ENCODE data around the gene SPTBN2. TPM values are rescaled to one million over a fixed set of nuclear protein-coding genes. Genes with fewer than 3 reads are reported as not detected.
"Not testable (repeated sequence)": the region's sequence is repeated elsewhere in the genome, so short reads cannot be mapped to it uniquely, and the experiment has no call there.

The SPTBN2 gene
- polyA plus RNA-seq, 3 donors, result 51.2 to 65.8 (median 52.4) TPM

DNA sequence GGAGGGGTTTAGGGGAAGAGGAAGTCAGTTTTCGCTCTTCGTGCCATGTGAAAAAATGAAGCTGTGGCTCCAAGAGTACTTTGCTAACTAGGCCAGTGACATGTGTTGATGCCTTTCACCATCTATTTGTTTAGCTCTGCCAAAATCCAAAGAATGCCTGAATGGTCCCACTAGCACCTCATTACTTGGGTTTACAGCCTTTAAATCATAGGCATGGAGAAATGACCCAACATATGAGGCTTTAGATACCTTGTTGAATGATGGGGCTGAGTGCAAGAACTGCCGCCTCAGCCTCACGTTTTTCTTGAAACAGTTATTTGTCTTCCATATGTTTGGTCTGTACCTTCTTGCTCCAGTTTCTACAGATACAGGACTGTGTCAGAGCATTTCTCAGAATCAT, 82.2 kb downstream of the SPTBN2 start:
- no peak for DNase-seq (ENCODE audit: low read depth in 3 of 3, low spot score in 2 of 3)

DNA sequence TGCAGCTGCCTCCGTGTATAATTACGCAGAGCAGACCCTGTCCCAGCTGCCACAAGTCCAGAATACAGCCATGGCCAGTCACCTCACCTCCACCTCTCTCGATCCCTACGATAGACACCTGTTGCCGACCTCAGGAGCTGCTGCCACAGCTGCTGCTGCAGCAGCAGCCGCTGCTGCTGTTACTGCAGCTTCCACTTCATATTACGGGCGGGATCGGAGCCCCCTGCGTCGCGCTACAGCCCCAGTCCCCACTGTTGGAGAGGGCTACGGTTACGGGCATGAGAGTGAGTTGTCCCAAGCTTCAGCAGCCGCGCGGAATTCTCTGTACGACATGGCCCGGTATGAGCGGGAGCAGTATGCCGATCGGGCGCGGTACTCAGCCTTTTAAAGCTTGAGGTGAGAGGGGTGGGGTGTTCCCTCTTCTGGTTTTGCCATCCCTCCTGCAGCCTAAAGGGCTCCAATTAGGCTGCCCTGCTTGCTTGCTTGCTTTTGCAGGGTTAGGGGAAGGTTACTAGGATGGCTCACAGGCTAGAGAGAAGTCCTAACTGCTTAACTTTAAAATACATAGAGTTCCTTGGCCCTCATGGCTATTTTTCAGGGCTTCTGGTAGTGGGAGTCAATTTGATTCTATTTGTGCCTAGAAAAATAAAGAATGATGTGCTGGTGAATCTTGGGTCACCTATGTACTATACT, 85.1 kb downstream of the SPTBN2 start:
- DNase-seq (ENCODE audit: low read depth in 3 of 3, low spot score in 2 of 3), result no peak

DNA sequence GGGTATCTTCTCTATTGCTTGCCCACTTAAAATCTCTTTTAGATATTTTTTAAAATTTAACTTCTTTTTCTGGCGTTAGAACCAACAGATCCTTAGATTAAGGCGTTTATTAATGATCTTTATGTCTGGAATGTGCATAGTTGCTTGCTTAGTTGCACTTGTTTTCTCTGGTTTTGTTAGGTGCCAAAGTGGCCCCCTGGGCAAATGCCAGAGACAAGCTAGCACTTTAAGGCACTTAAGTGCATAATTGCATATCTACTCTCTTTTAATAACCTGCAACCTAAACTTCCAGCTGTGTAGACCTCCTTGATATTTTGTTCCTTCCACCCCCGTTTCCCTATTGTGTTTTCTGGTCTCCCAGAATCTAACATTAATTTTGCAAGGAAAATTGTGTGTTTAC, 87.2 kb downstream of the SPTBN2 start:
- DNase-seq (ENCODE audit: low read depth in 3 of 3, low spot score in 2 of 3), result no peak

DNA sequence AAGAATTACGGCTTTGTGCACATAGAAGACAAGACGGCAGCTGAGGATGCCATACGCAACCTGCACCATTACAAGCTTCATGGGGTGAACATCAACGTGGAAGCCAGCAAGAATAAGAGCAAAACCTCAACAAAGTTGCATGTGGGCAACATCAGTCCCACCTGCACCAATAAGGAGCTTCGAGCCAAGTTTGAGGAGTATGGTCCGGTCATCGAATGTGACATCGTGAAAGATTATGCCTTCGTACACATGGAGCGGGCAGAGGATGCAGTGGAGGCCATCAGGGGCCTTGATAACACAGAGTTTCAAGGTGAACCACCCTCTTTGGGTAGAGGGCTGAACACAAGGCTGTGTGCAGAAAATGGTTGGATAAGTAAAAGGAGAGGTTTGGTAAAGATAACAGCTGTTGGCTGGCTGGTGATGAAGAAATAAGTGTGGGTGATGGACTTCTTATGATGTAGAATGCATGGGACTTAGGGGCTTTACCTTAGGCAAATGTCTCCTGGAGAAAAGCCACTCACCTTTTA, 89.1 kb downstream of the SPTBN2 start:
- DNase-seq (ENCODE audit: low read depth in 3 of 3, low spot score in 2 of 3), result not testable (repeated sequence)

DNA sequence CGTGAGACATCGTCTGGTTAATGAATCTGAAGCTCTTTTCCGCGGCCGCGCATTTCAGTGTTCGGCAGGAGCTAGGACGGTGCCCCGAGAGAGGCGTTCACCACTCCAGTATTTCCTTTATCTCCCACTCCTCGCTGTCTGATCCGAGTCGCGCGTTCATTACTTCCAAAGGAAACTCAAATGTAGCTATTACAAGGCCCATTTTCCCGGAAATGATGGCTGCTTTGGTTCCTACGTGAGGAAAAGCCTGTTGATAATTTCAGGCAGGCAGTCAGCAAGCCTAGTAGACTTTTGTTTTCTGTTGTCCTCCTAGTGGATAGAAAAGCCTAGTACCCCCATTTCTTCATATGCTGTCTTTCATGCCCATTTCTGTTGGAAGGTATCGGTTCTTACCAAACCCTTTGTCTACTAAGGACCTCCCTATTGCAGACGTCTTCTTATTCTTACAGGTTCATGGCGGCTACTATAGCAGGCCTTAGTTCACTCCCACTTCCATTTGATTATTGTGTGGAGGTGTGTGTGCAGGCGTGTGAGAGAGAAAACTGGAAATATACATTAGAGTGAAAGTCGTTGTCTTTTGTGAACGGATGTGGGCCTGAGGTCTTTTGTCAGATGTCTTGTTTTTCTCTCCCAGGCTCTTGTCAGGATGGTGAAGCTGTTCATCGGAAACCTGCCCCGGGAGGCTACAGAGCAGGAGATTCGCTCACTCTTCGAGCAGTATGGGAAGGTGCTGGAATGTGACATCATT, 89.8 kb downstream of the SPTBN2 start:
- DNase-seq (ENCODE audit: low read depth in 3 of 3, low spot score in 2 of 3), result peak; percentile 29 to 41 (median 38)

DNA sequence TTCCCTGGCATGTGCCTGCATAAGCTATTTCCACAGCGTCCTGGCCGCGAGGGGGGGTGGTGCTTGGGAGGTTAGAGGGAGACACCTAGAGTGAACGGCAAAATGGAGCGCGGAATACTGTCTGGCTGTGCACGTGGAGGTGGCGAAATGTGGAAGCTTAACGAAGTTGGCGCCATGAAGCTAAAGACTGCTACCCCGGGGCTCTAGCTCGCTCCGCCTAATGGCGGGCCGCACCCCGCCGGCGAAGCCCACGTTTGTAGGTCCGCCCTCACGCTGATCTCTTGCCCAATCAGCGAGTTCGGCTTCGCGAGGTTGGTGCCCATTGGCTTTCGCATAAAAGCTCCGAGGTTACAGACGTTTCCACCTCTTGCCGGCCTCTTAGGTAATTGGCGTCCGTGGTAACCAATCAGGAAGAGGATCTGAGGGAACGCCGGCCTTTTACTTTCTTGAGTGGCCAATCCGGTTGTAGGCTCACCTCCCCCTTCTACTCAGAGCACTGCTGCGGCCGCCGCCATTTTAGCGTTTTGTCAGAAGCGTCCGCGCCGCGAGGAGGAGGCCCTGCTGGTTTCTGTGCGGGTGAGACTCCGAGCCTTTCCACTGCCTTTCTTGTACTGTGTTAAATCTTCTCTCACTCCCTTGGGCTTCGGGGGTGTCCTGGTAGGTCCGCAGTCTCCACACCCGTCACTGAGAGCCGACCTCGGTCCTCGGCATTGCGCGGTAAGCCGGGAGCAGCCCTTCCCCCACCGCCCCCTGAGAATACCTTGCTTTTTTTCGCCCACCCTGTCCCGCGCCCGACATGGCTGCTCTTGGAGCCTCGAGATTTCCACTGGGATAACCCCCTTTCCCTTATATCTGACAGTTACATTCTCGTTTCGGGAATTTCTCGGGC, 90.6 kb downstream of the SPTBN2 start, which contains the start of gene RBM4:
TSS of gene RBM4 (plus strand) at position 527 of the 889 bp plus-strand sequence. CDS start 1,009 bp downstream, outside the sequence.
- DNase-seq (ENCODE audit: low read depth in 3 of 3, low spot score in 2 of 3), result peak; percentile 99 to 100 (median 100)

DNA sequence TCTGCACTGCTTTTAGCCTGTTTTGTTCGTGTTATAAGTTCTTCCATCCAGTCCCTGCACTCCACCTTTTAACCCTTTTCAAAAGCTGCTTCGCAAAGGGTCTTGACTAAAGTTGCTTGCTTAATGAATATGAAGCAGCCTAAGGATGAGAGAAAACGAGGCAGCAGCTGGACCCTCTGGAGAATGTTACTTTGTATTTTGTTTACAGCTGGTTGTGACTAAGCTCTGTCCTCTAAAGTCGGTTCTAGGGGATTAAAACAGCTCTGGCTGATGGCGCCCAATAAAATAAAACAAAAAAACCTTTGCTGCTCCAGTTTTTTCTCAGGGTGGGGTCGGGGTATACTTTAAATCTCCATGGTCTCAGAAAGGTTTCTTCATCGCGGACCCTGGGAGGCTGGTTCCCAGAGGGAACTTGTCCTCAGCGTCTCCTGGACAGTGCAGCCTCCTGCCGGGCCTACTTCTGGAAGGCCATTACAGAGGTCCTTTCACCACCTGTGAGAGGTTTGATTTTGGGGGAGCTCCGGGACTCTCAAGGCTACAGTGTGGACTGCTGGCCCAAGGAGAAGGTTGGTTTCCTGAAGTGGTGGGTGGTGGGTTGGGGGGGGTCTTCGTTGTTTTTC, 91.3 kb downstream of the SPTBN2 start:
- DNase-seq (ENCODE audit: low read depth in 3 of 3, low spot score in 2 of 3), result no peak

DNA sequence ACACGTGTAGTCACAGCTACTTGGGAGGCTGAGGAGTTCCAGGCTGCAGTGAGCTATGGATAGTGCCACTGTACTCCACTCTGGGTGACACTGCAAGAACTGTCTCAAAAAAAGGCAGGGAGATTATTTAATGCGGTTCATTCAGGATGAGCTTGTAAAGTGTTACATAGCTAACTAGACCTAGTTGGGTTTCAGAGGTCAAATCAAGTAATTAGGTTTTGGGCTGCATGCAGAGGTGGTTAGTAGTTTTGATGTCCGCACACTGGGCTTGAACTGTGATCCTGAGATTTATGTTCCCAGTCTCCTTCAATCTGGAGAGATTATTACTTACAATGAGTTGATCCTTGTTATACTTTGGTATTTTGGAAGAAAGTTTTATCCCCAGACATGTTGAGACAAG, 92.6 kb downstream of the SPTBN2 start:
- no peak for DNase-seq (ENCODE audit: low read depth in 3 of 3, low spot score in 2 of 3)

Other genes with a start within 250 kb of the SPTBN2 start
- 10 to 100 TPM; 20.5 to 22.5 (median 20.6) TPM for gene DPP3, start 248.8 kb downstream of the SPTBN2 start, polyA plus RNA-seq (ENCODE audit: insufficient read length in 3 of 3)
- gene BBS1, start 218.6 kb downstream of the SPTBN2 start, polyA plus RNA-seq (ENCODE audit: insufficient read length in 3 of 3), result 10 to 100 TPM; 59.1 to 67.6 (median 67.0) TPM
- 1 to 10 TPM; 6.5 to 7.3 (median 6.6) TPM for gene ZDHHC24, start 183.2 kb downstream of the SPTBN2 start, polyA plus RNA-seq (ENCODE audit: insufficient read length in 3 of 3)
- under 1 TPM; 0.40 to 0.67 (median 0.53) TPM for gene ACTN3, start 182.3 kb downstream of the SPTBN2 start, polyA plus RNA-seq (ENCODE audit: insufficient read length in 3 of 3)
- gene CTSF, start 160.6 kb downstream of the SPTBN2 start, polyA plus RNA-seq (ENCODE audit: insufficient read length in 3 of 3), result 100 to 1,000 TPM in 2 of 3 donors, 10 to 100 TPM in 1; 95.5 to 107 (median 105) TPM
- under 1 TPM; 0.28 to 0.36 (median 0.28) TPM for gene CCDC87, start 136.2 kb downstream of the SPTBN2 start, polyA plus RNA-seq (ENCODE audit: insufficient read length in 3 of 3)
- gene CCS, start 136.0 kb downstream of the SPTBN2 start, polyA plus RNA-seq (ENCODE audit: insufficient read length in 3 of 3), result 10 to 100 TPM; 37.6 to 41.9 (median 39.5) TPM
- gene RBM14, start 112.6 kb downstream of the SPTBN2 start, polyA plus RNA-seq (ENCODE audit: insufficient read length in 3 of 3), result 10 to 100 TPM; 53.8 to 60.4 (median 54.6) TPM
- 100 to 1,000 TPM; 268 to 292 (median 286) TPM for gene RBM4, start 90.5 kb downstream of the SPTBN2 start, polyA plus RNA-seq (ENCODE audit: insufficient read length in 3 of 3)
- gene RBM4B, start 51.3 kb downstream of the SPTBN2 start, polyA plus RNA-seq (ENCODE audit: insufficient read length in 3 of 3), result 10 to 100 TPM; 66.8 to 68.8 (median 66.8) TPM
- 10 to 100 TPM; 16.7 to 23.2 (median 20.0) TPM for gene RCE1, start 114.2 kb upstream of the SPTBN2 start, polyA plus RNA-seq (ENCODE audit: insufficient read length in 3 of 3)
- gene LRFN4, start 127.8 kb upstream of the SPTBN2 start, polyA plus RNA-seq (ENCODE audit: insufficient read length in 3 of 3), result 10 to 100 TPM; 11.7 to 13.3 (median 13.2) TPM
- 10 to 100 TPM; 36.3 to 51.2 (median 45.4) TPM for gene PC, start 229.2 kb upstream of the SPTBN2 start, polyA plus RNA-seq (ENCODE audit: insufficient read length in 3 of 3)
- gene C11orf86, start 246.1 kb upstream of the SPTBN2 start, polyA plus RNA-seq (ENCODE audit: insufficient read length in 3 of 3), result not detected